Activated naive CD8-positive, alpha-beta T cell treated with anti-CD3 and anti-CD28 coated beads for 36 hours (primary cell): Measurements from ENCODE around the gene BMS1. TPM values are rescaled to one million over a fixed set of nuclear protein-coding genes. Genes with fewer than 3 reads are reported as not detected.

Experiments used
- DNase-seq: peaks from one replicate; pipeline ENCODE4 v3.0.0; 2021
- H3K27ac Mint-ChIP-seq: one replicate; pipeline ENCODE4 v1.8.0; 2022; ENCODE audit warnings: mild to moderate bottlenecking, moderate library complexity, mixed read lengths
- H3K27me3 Mint-ChIP-seq: one replicate; pipeline ENCODE4 v1.8.0; 2022; ENCODE audit warnings: mild to moderate bottlenecking, mixed read lengths
- H3K36me3 Mint-ChIP-seq: one replicate; pipeline ENCODE4 v1.8.0; 2021; ENCODE audit warnings: mild to moderate bottlenecking, mixed read lengths
- H3K4me1 Mint-ChIP-seq: one replicate; pipeline ENCODE4 v1.8.0; 2021; ENCODE audit warnings: mixed read lengths
- H3K4me3 Mint-ChIP-seq: one replicate; pipeline ENCODE4 v1.8.0; 2022; ENCODE audit warnings: mild to moderate bottlenecking, moderate library complexity, mixed read lengths
- H3K9me3 Mint-ChIP-seq: one replicate; pipeline ENCODE4 v1.8.0; 2022; ENCODE audit warnings: mixed read lengths
- total RNA-seq, 2 experiments: library from RNA; stranded (reverse); gene quantifications; one replicate each; pipeline ENCODE4 v1.2.3, GENCODE V29; 2021

BMS1 gene
- total RNA-seq, 2 experiments from 2014 or later, result 40.0 to 40.8 TPM

DNA sequence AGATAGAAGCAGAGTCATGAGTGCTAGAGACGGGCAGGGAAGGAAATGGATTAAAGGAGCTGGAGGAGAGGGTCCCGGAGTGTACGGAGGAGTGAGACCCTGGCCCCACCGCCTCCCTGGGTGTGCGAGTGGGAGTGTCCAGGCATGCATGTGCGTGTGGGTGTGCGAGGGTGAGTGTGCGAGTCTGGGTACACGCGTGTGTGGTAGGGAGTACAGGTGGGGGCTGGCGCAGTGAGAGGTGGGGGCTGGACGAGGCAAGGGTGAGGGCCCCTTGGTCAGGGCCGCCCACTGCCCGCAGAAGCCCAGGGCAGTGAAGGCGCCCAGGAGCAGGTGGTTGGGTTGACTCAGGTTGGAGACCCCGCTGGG lies 97.6 kb downstream of the BMS1 start:
- H3K36me3 Mint-ChIP-seq, result peaks cover 3% of the 10 kb centered on the region
- no peak overlapping the region for H3K27ac Mint-ChIP-seq
- H3K4me1 Mint-ChIP-seq, result no peaks in the 10 kb centered on the region
- no peak for DNase-seq
- H3K27me3 Mint-ChIP-seq, result peaks cover 7% of the 10 kb centered on the region
- H3K4me3 Mint-ChIP-seq, result no peak overlapping the region
- H3K9me3 Mint-ChIP-seq, result peaks cover 14% of the 10 kb centered on the region

GRCh38 chr10:42882597-42882996 lies 100.0 kb downstream of the BMS1 start:
- H3K27ac Mint-ChIP-seq, result no peak overlapping the region
- H3K27me3 Mint-ChIP-seq, result peaks cover 7% of the 10 kb centered on the region
- DNase-seq, result no peak
- H3K9me3 Mint-ChIP-seq, result peaks cover 14% of the 10 kb centered on the region
- H3K4me3 Mint-ChIP-seq, result no peak overlapping the region
- no peaks in the 10 kb centered on the region for H3K4me1 Mint-ChIP-seq
- peaks cover 3% of the 10 kb centered on the region for H3K36me3 Mint-ChIP-seq

Other genes with a start within 250 kb of the BMS1 start
- gene ZNF33B, start 144.2 kb upstream of the BMS1 start, total RNA-seq, result 10 to 100 TPM in 1 of 2 experiments, 1 to 10 TPM in 1; 7.6 to 10.3 TPM